Mucosa of descending colon (tissue), 3 donors: ENCODE data around the gene KDM7A. TPM values are rescaled to one million over a fixed set of nuclear protein-coding genes. Genes with fewer than 3 reads are reported as not detected.

Source experiments
- ATAC-seq: fragments of 200-7000 bp; cut with Tn5 transposase; one replicate; pipeline ENCODE4 v1.9.1; 2020; ENCODE audit warnings: mild to moderate bottlenecking, moderate library complexity
- DNase-seq, 3 donors: peaks; one replicate each; pipeline ENCODE4 v3.0.0-alpha.2; 2020
- H3K36me3 ChIP-seq: fragments of 200-600 bp; one replicate; pipeline ENCODE4 v1.8.0; 2021; ENCODE audit warnings: low read depth, mild to moderate bottlenecking
- H3K4me1 ChIP-seq: fragments of 200-600 bp; one replicate; pipeline ENCODE4 v1.8.0; 2021; ENCODE audit warnings: low read depth, mild to moderate bottlenecking
- H3K4me3 ChIP-seq: fragments of 200-600 bp; one replicate; pipeline ENCODE4 v1.8.0; 2021; ENCODE audit warnings: mild to moderate bottlenecking
- H3K9me3 ChIP-seq: fragments of 200-600 bp; one replicate; pipeline ENCODE4 v1.8.0; 2021; ENCODE audit warnings: mild to moderate bottlenecking
- intact Hi-C, 2 donors: fragments of 100-400 bp; cut with DNase I in 1 of 2; cut with micrococcal nuclease in 1 of 2; formaldehyde crosslinking; loops; one replicate each; pipeline versions ENCODE4 v1.11.0 to v1.11.1; 2022; cut with DNase I, micrococcal nuclease
- total RNA-seq, 3 donors: library from RNA; stranded (reverse); fragmentation: NEBNext Ultra II Directional in 2 of 3; extraction: Animal tissue kit (Norgen Biotek cat#: 25700) in 2 of 3; gene quantifications; one replicate each; pipeline versions ENCODE4 v1.2.1 to v1.2.4, GENCODE V29; 2021 to 2023
- TF ChIP-seq, protein P1 (sequence below): fragments of 200-600 bp; IDR thresholded peaks from one replicate; pipeline ENCODE4 v1.8.0; 2022; ENCODE audit warnings: antibody characterized with exemption, mild to moderate bottlenecking
- donor health status: DM: no; HTN: no; CAD: no; lungs with moderate emphysema.
- donor health status: DM: no; HTN: no; CAD: no.
- donor health status: DM: no; HTN: yes; CAD: no.

Gene KDM7A
- total RNA-seq, 3 donors from 2014 or later, result 27.4 to 45.4 (median 27.9) TPM

DNA sequence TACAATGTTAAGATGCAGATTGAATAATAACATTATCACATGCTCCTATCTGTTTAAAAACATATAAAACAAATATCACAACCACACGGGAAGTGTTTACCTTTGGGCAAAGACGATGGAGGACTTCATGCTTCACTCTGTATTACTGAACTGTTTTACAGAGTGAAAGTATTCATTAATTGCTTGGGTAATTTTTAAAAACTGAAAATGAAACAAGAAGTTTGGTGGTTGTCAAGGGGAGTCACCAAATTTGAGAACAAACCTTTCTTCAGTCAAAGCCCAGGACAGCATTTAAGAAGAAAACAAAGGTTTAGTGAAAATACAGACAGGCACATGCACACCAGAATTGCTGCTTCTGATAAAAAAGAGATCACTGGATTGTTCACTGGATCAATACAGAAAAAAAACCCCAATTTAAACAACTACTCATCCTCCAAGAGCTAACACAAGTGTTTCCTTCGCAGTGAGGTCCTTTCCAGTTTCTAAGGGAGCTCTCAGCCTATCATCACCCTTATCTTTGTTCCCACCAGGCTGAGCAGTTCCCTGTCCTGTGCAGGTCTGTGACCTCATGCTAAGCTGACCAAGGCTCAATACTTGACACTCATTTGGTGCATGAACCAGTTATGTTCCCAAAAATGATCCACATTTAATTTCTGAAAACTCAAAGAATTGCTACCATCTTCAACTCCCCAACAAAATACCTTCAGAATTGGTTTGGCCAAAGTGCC lies 122.8 kb downstream of the KDM7A start:
- Histone ChIP-seq H3K4me3 (no peak overlapping the region), H3K4me1 (peaks cover 10% of the 10 kb centered on the region), H3K36me3 (no peaks in the 10 kb centered on the region), H3K9me3 (no peaks in the 10 kb centered on the region)
- intact Hi-C loops, result no loop called here
- TF ChIP-seq, protein P1, sequence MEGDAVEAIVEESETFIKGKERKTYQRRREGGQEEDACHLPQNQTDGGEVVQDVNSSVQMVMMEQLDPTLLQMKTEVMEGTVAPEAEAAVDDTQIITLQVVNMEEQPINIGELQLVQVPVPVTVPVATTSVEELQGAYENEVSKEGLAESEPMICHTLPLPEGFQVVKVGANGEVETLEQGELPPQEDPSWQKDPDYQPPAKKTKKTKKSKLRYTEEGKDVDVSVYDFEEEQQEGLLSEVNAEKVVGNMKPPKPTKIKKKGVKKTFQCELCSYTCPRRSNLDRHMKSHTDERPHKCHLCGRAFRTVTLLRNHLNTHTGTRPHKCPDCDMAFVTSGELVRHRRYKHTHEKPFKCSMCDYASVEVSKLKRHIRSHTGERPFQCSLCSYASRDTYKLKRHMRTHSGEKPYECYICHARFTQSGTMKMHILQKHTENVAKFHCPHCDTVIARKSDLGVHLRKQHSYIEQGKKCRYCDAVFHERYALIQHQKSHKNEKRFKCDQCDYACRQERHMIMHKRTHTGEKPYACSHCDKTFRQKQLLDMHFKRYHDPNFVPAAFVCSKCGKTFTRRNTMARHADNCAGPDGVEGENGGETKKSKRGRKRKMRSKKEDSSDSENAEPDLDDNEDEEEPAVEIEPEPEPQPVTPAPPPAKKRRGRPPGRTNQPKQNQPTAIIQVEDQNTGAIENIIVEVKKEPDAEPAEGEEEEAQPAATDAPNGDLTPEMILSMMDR, result no peak
- ATAC-seq (no peak), DNase-seq (no peak)

DNA sequence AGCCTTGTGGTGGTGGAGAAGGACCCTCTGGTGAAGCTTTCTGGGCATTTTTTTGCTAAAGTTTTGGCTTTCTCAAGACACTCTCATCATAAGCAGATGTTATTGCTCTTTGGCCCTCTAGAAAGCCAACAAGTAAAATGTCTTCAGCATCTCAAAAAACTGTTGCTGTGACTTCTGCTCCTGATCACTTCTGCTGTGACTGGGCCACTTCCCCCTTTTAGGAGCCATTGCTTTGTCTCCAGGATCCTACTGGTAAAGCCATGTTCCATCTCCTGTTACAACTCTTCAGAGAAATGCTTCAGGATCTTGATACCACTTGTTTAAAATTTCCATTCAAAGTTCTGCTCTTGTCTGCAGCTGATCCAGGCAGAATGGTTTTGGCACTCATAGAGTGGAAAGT lies 125.0 kb downstream of the KDM7A start:
- ATAC-seq, result no peak

DNA sequence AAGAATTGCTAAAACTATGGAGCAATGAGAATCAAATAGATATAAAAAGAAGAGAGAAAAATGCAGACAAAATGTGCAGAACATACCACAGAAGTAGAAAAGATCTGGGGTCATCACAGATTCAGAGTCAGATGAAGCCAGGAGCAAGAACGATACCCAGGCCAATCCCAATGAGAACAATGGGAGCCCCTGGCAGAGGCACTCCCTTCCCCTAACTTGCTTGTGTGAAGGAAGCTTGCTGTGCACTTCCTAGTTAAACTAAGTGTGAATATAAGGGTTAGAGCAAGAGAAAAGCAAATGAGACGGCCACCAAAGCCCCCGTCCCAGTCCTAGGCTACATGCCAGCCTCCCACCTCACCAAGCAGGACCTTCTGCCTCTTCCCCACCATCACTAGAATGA lies 126.7 kb downstream of the KDM7A start:
- H3K4me1 ChIP-seq, result peaks cover 13% of the 10 kb centered on the region
- DNase-seq, result no peak
- H3K36me3 ChIP-seq, result no peaks in the 10 kb centered on the region
- ATAC-seq, result no peak
- no peak overlapping the region for H3K4me3 ChIP-seq
- H3K9me3 ChIP-seq, result no peaks in the 10 kb centered on the region
- intact Hi-C loops, result no loop called here
- TF ChIP-seq, protein P1, result no peak

More for the DNA sequence above, 125.0 kb downstream of the KDM7A start:
- Histone ChIP-seq H3K4me3 (no peak overlapping the region), H3K9me3 (no peaks in the 10 kb centered on the region), H3K4me1 (peaks cover 13% of the 10 kb centered on the region), H3K36me3 (no peaks in the 10 kb centered on the region)
- intact Hi-C loops, result no loop called here
- TF ChIP-seq, protein P1, result no peak
- DNase-seq, result no peak

DNA sequence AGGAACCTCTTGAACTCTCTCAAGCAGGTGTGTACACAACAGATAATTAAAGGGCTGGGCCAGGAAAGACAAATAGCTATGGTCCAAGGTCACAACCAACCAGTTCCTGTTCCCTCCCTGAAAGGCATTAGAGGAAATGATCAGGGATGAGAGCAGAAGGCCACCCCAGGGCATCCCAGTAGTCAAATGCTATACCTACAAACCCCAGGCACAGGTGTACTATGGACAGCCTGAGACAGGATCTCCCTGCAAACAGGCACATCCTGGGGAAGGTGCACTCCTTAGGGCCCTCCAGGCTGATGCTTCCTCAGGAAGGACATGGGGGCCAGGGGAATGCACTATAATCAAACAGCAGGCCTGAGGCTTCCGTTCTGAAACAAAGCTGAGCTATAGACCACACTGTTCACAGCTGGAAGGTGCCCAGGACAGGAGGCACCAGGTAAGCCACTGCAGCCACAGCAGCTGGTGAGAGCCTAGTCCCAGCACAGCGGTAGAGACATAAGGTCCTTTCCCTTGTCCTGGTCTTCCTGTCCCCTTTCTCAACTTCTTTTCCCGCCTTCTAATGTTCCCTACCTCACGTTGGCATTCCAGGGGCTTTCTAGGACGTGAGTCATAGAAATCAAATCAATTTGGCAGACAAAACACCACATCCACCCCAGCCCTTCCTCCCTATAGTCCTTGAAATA lies 127.3 kb downstream of the KDM7A start:
- TF ChIP-seq, protein P1, result no peak
- ATAC-seq (peak; percentile 96), DNase-seq (peak in 1 of 3 donors; percentile 60)
- peaks cover 13% of the 10 kb centered on the region for H3K4me1 ChIP-seq
- intact Hi-C loops, result no loop called here
- H3K4me3 ChIP-seq, result no peak overlapping the region
- no peaks in the 10 kb centered on the region for H3K9me3 ChIP-seq
- no peaks in the 10 kb centered on the region for H3K36me3 ChIP-seq

DNA sequence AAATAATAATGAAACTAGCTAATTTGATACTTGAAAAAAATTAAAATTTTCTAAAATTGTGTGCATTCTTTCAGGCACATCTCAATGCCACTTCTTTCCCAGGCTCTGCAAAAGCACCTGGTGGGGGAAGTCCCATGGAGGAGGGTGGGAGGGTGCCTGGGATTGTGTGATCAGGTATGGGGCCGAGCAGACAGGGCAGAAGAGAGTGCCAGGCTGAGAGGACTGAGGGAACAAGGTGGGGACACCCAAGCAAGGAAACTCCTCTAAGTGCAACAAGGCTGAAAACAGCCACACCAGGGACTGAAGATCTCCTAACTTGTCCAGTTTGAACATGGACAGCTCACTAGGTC lies 127.8 kb downstream of the KDM7A start:
- H3K9me3 ChIP-seq, result no peaks in the 10 kb centered on the region
- peaks cover 13% of the 10 kb centered on the region for H3K4me1 ChIP-seq
- DNase-seq (no peak), ATAC-seq (no peak)
- TF ChIP-seq, protein P1, result no peak
- no peaks in the 10 kb centered on the region for H3K36me3 ChIP-seq
- H3K4me3 ChIP-seq, result no peak overlapping the region
- intact Hi-C loops, result no loop called here
